ENCODE measurements around the gene ELAVL4.

Gene ELAVL4

GRCh38 chr1:50183378-50184133 is 74.8 kb downstream of the ELAVL4 start:
- TF ChIP-seq ZBTB7A (IDR thresholded peaks at IDR 0.05; ENCODE audit: low read depth) (no peak), EGR1 (IDR thresholded peaks at IDR 0.05) (no peak), CREB1 (IDR thresholded peaks at IDR 0.05; ENCODE audit: low read depth) (no peak), FOXM1 (IDR thresholded peaks at IDR 0.05; ENCODE audit: borderline replicate concordance, low read depth) (no peak), NFIC (IDR thresholded peaks at IDR 0.05) (no peak), USF1 (IDR thresholded peaks at IDR 0.05) (no peak), CEBPB (IDR thresholded peaks at IDR 0.05) (no peak), RAD21 (IDR thresholded peaks at IDR 0.05; ENCODE audit: low read depth) (no peak), TAF1 (IDR thresholded peaks at IDR 0.05; ENCODE audit: low read depth) (no peak), TCF12 (IDR thresholded peaks at IDR 0.05; ENCODE audit: low read depth) (no peak), TEAD4 (IDR thresholded peaks at IDR 0.05) (no peak), YY1 (IDR thresholded peaks at IDR 0.05; ENCODE audit: low read depth) (no peak), EP300 (IDR thresholded peaks at IDR 0.05; ENCODE audit: borderline replicate concordance) (no peak)
- TF ChIP-seq, protein P1, sequence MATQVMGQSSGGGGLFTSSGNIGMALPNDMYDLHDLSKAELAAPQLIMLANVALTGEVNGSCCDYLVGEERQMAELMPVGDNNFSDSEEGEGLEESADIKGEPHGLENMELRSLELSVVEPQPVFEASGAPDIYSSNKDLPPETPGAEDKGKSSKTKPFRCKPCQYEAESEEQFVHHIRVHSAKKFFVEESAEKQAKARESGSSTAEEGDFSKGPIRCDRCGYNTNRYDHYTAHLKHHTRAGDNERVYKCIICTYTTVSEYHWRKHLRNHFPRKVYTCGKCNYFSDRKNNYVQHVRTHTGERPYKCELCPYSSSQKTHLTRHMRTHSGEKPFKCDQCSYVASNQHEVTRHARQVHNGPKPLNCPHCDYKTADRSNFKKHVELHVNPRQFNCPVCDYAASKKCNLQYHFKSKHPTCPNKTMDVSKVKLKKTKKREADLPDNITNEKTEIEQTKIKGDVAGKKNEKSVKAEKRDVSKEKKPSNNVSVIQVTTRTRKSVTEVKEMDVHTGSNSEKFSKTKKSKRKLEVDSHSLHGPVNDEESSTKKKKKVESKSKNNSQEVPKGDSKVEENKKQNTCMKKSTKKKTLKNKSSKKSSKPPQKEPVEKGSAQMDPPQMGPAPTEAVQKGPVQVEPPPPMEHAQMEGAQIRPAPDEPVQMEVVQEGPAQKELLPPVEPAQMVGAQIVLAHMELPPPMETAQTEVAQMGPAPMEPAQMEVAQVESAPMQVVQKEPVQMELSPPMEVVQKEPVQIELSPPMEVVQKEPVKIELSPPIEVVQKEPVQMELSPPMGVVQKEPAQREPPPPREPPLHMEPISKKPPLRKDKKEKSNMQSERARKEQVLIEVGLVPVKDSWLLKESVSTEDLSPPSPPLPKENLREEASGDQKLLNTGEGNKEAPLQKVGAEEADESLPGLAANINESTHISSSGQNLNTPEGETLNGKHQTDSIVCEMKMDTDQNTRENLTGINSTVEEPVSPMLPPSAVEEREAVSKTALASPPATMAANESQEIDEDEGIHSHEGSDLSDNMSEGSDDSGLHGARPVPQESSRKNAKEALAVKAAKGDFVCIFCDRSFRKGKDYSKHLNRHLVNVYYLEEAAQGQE (IDR thresholded peaks at IDR 0.05; ENCODE audit: low read depth) = no peak
- TF ChIP-seq, protein P2, sequence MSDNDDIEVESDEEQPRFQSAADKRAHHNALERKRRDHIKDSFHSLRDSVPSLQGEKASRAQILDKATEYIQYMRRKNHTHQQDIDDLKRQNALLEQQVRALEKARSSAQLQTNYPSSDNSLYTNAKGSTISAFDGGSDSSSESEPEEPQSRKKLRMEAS (IDR thresholded peaks at IDR 0.05) = no peak

DNA sequence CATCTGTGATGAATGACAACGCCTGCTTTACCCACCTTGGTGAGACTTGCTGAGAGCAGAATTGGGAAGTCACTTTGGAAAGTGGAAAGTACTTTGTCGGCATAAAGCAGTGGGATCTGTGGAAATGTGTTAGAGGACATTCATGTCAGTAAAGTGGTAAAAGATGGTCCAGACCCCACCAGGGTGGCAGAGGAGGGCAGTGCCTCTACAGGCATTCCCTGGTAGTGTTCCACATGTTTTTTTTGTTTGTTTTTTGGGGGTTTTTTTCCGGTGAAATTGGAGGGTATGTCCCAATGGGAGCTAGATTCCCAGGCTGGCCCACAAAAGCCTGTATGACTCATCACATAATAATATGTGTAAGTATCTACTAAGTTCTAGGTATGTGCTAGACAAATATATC is 80.6 kb downstream of the ELAVL4 start:
- TF ChIP-seq RAD21 (IDR thresholded peaks at IDR 0.05; ENCODE audit: low read depth) = no peak
- TF ChIP-seq, protein P1 (IDR thresholded peaks at IDR 0.05; ENCODE audit: low read depth) = no peak
- no peak for TF ChIP-seq NFIC (IDR thresholded peaks at IDR 0.05)

- TF ChIP-seq USF1 (IDR thresholded peaks at IDR 0.05) (no peak), CEBPB (IDR thresholded peaks at IDR 0.05) (no peak), RAD21 (IDR thresholded peaks at IDR 0.05; ENCODE audit: low read depth) (no peak)
- TF ChIP-seq, protein P2 (IDR thresholded peaks at IDR 0.05) = no peak
These were observed 84.3 kb downstream of the ELAVL4 start for GRCh38 chr1:50193002-50193401.

- TF ChIP-seq, protein P1 (IDR thresholded peaks at IDR 0.05; ENCODE audit: low read depth) = no peak
- TF ChIP-seq ZBTB7A (IDR thresholded peaks at IDR 0.05; ENCODE audit: low read depth) = no peak
- TF ChIP-seq RAD21 (IDR thresholded peaks at IDR 0.05; ENCODE audit: low read depth) = no peak
- TF ChIP-seq USF1 (IDR thresholded peaks at IDR 0.05) = no peak
- no peak for TF ChIP-seq TCF12 (IDR thresholded peaks at IDR 0.05; ENCODE audit: low read depth)
- TF ChIP-seq, protein P2 (IDR thresholded peaks at IDR 0.05) = no peak
- TF ChIP-seq YY1 (IDR thresholded peaks at IDR 0.05; ENCODE audit: low read depth) = no peak
- no peak for TF ChIP-seq FOXM1 (IDR thresholded peaks at IDR 0.05; ENCODE audit: borderline replicate concordance, low read depth)
- no peak for TF ChIP-seq EP300 (IDR thresholded peaks at IDR 0.05; ENCODE audit: borderline replicate concordance)
These were observed 86.5 kb downstream of the ELAVL4 start for GRCh38 chr1:50195205-50195604.

Data from Ishikawa (cell line).